CD4-positive, alpha-beta T cell treated with Interleukin-17A for 1 hour (primary cell): ENCODE measurements around the gene FAM8A1.
A peak's percentile ranks its signal among the peaks of the same experiment; 100 is the strongest.

ENCODE experiments used
- DNase-seq: peaks from one replicate; pipeline ENCODE4 v3.0.0-alpha.2; 2020

Gene FAM8A1

DNA sequence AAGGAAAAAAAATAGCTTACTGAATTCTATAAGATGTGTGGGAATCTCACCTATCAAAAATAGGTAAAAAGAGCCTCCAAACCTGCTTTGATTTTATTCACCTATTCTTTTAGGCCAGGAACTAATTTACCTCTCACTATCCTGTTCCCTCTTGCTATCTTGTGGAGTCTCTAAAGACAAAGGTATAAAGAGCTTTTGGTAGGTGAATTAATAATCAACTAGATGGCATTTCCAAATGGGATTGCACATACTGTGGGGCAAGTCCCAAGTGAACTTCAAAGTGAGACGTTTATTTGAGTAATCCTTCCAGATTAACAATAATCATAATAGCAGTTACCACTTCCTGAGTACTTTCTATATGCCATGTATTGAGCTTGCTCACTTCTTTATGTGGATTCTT, 2.8 kb downstream of the FAM8A1 start:
- no peak for DNase-seq

DNA sequence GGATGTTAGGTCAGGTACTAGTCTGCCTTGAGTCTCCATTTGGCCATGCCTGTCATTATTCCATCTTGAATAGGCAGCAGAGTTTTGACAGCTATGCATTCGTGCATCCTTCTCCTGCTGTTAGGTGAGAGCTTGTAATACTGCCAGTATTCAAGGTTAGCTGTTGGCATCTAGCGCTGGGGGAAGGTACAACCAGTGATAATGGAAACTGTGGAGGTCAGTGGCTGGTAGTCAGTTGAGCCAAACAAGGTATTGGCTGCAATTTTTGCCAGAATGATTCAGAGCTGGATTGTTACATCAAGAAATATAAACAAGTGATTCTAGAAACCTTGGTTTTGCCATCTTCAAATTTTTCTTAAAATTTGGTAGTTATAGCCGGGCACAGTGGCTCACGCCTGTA, 6.5 kb downstream of the FAM8A1 start:
- no peak for DNase-seq

DNA sequence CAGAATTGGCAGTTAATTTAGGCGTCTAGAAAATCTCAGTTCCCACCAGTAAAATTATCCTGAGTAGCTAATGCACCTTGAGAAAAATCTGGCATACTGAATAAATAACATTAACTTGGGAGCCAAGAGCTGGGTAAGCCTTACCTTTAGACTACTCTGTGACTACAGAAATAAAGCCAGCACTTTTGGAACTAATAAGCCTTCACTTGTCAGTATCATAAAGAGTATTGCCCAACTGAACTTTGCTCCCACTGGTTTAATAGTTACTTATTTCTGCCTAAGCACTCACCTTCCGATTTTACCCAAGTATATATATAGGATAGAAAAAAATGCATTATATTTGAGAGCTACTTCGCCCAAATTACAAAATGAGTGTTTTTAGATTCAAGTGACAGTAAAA, 10.7 kb downstream of the FAM8A1 start:
- DNase-seq, result no peak

DNA sequence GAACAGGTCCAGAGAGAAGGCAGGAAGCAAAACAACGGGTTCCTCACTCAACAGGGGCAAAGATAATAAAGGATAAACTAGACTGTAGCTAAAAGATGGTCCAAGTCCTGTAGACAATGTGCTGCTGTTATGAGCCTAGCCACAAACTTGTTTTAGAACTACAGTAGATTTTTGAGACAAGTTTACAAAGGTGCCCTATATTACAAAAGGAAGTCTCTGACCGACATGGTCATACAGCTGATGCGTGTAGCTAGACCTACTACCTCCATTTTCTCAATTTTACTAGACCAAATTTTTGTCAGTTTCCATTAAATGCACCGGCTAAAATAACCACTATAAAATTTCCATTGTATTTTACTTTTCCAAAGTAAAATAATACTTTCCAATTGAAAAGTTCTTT, 11.9 kb downstream of the FAM8A1 start:
- DNase-seq, result no peak

DNA sequence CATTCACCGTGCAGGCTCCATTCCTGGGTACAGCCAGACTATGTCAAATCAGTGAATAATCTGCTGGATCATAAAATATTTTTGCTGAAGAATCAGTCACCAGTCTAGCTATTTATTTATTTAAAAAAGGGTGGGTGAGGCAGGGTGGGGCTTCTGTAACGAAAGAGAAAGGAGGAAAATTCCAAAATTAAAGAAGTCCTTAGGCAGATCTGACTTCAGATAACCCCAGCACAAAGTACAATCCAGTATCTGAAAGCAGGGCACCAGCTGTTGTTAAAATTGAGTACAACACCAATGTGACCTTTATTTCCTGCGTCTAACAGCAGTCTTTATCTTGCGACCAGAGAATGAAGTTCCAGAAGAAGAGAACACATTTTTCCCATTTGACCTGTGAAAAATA, 15.7 kb downstream of the FAM8A1 start:
- no peak for DNase-seq

DNA sequence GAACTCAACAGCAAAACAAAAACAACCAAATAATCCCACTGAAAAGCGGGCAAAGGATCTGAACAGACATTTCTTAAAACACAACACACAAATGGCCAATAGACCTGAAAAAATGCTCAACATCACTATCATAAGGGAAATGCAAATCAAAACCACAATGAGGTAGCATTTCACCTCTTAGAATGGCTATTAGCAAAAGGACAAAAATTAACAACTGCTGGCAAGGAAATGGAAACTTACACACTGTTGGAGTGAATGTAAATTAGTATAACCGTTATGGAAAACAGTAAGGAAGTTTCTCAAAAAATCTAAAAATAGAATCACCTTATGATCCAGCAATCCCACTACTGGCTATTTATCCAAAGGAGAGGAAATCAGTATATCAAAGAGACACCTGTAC, 20.9 kb downstream of the FAM8A1 start:
- DNase-seq, result no peak

DNA sequence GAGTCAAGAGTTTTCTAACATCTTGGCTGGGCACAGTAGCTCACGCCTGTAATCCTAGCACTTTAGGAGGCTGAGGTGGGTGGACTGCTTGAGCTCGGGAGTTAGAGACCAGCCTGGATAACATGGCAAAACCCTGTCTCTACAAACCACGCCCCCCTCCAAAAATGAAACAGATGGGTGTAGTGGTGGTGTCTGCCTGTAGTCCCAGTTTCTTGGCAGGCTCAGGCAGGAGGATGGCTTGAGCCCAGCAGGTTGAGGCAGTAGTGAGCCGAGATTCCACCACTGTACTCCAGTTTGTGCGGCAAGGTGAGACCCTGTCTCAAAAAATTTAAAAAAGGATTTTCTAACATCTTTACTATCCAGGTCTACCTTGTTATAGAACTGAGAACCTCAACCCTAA, 22.0 kb downstream of the FAM8A1 start:
- no peak for DNase-seq

DNA sequence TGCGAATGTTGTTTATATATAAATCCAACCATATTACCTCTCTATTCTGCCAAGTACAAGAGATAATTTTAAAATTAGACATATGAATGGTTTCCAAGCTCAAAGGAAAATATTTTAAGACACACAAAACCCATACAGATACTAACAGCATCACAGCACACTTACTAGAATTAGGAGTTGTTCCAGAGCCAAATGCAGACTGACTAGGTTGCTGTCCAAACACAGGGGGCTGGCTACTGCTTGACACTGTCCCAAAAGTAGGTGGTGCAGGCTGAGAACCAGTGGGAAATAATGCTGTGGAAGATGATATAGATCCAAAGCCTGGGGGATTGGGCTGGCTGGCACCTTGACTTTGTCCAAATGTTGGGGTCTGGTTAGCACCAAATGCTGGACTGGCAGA, 24.3 kb downstream of the FAM8A1 start:
- no peak for DNase-seq

DNA sequence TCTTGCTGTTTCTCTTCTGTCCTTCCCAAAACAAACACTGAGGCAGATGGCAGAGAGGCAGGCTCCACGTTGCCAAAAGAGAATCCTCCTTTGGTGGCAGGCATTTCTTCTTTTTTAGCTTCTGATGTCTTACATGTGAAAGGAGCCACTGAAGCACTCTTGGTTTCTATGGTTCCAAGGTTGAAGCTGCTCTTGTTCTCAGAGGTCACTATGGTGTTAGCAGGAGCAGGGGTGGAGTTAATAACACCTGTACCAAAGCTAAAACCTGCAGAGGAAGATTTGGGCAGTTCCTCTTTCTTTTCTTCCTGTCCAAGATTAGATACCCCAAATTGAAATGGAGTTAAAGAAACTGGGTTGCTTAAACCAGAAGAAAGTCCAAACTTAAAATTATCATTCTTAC, 28.8 kb downstream of the FAM8A1 start:
- no peak for DNase-seq

DNA sequence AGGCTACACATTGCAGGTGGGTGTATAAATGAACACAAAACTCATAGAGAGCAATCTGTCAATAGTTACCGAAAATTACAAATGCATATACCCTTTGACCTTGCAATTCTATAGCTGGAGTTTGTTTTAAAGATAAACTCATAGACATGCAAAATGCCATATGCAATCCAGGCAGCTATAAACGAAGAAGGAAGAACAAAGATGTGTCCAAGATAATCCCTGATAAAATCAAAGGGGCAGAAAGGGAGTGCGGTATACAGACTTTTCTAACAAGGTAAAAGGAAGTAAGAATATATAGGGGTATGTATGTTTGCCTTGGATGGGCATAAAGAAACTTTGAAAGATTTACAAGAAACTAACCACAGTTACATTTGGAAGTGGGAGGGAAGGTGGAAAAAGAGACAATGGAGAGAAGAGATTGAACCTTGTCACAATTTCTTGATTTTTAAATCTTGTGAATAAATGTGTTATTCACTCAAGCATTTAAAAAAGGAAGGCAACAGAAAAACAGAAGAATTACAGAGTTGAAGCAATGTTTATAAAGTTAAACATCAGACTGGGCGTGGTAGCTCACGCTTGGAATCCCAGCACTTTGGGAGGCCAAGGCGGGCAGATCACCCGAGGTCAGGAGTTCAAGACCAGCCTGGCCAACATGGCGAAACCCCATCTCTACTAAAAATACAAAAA, 29.9 kb downstream of the FAM8A1 start:
- DNase-seq, result no peak

DNA sequence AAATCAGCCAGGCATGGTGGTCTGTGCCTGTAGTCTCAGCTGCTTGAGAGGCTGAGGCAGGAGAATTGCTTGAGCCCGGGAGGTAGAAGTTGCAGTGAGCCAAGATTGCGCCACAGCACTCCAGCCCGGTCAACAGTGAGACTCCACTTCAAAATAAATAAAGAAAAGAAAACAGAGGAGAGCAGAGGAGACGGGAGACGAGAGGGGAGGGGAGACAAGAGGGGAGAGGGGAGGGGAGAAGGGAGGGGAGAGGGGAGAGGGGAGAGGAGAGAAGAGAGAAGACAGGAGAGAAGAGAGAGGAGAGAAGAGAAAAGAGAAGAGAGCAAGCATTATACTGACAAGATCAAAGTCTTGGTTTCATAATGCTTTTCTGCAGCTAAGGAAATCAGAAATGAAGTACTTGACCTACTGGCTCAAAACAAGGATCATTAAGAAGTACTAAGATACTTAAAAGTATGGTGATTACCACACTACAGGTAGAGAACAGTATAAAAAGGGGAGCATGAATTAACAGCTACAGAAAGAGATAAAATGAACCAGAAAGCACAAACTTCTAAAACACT, 30.5 kb downstream of the FAM8A1 start:
- no peak for DNase-seq

DNA sequence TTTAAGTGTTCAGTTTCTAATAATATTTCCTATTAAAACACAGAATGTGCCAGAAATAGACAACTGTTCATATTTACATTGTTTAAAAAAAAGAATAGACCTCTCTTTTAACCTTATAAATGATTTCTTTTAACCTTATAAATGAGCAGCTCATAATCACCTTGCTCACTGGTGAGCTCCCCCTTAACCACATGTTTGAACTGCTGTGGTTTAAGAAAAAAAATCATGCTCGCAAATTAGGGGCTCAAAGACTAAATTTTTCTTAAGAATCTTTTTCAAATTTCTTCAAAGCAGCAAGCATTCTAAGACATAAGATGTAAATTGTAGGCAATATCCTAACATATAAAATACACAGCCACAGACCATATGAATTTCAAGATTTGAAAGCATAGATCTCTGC, 32.8 kb downstream of the FAM8A1 start:
- DNase-seq, result no peak

DNA sequence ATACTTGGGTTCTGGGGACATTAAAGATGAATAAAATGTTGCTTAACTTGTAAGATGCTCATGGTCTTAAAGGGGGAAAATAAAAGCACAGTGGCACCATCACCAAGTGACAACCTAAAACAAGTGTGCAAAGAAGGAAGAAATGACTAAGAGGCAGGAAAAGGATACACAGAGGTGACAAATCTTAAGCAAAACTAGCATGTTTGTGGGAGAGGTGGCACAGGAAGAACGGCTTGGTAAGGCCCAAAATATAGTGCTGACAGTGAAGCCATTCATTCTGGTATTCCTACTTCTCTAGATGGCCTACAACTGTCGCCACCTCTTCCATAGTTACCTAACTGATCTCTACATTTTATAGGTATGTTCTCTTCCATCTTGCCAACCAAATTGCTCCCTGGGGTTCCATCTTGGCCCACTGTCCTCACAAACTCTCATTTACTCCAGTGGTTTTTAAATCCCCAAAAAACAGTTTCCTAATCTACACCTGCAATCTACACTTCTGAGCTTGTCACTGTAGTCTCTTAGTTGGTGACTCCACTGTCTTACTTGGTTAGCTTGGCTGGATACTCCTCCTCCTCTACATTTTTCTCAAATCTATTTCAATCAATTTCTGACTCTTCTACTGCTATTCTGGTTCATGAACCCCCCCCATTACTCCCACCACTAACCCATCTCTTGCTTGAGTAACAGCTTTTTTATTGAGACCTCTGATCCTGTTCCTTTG, 33.5 kb downstream of the FAM8A1 start:
- peak; percentile 49 for DNase-seq

DNA sequence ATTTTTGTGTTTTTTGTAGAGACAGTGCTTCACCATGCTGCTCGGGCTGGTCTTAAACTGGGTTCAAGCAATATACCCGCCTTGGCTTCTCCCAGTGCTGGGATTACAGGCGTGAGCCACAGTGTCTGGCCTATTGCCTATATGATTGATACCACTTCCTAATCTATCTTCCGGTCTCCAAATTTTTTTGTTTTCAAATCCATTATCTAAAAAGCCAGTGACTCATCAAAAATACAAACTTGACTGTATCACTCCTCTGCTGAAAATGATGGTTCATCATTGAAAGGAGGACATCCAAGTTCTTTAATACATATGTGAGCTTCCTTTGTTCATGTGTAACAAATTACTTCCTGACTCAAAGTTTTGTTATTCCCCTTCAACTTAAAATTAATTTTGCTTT, 35.5 kb downstream of the FAM8A1 start:
- DNase-seq, result no peak

DNA sequence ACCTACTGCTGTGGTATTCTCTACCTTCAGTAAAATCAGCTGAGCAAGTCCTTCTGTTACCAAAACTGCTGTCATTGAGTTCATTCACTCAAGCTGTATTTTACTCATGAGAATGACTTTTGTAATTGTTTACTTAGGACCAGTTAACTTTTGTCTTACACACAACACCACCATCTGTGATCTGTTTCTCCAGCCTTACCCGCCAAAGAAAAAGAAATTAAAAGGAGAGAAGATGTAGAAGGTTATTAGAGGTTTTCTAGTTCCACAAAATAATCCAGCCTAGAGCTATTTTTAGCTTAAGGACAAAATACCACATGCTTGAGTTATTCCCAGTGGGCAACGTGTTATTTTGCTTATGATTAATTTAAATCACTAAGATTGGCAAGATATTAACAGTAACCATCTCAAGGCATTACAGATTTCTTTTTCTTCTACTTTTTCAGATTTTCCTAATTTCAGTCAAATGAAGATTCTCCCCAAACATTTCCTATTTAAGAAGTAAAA, 38.2 kb downstream of the FAM8A1 start:
- DNase-seq, result no peak

DNA sequence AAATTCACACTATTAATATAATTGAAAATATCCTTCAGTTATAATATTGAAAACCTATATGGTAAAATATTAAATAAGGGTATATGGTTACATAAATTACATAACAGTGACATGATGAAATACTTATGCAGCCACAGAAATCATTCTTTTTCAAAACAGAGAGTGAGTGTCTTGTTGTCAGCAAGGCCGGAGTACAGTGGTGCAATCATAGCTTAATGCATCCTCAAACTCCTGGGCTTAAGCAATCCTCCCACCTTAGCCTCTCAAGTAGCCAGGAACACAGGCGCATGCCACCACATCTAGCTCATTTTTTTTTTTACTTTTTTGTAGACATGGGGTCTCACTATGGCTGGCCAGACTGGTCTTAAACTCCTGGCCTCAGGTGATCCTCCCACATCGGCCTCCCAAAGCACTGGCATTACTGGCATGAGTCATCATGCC, 40.4 kb downstream of the FAM8A1 start:
- DNase-seq, result no peak

DNA sequence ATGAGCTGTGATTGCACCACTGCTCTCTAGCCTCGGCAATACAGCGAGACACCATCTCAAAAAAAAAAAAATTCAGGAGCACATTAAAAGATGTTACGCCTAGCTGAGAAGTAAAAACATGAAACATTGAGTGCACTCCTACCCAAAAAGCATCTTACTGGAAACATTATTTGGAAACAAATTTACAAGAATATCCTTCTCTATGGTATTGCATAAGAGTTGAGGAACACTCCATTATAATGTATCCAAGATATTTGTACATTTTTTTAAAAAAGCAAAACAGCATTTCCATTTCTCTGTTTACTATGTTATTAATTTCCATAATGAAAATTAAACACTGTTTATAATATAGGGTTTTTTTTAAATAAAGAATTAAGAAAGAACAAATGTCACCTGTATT, 48.6 kb downstream of the FAM8A1 start:
- no peak for DNase-seq

DNA sequence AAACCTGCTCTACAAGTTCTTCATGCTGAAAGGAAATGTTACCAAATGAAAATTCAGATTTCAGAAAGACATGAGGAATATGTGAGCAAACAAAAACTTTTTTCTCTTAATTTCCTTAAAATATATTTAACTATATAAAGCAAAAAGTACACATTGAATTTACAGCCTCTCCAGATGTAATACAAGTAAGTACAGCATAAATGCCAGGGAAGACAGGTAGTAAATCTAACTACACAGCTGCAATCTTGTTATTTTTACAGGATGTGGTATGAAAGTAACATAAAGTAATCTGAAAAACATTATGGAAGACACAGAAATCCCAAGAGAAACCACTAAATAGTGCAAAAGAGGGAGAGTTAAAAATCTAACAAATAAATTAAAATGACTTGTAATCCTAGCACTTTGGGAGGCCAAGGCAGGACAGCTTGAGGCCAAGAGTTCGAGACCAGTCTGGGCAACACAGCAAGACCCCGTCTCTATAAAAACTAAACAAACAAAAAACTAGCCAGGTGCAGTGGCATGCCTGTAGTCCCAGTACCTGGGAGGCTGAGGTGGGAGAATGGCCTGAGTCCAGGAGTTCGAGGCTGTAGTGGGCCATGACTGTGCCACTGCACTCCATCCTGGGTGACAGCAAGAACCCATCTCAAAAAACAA, 50.7 kb downstream of the FAM8A1 start:
- no peak for DNase-seq

DNA sequence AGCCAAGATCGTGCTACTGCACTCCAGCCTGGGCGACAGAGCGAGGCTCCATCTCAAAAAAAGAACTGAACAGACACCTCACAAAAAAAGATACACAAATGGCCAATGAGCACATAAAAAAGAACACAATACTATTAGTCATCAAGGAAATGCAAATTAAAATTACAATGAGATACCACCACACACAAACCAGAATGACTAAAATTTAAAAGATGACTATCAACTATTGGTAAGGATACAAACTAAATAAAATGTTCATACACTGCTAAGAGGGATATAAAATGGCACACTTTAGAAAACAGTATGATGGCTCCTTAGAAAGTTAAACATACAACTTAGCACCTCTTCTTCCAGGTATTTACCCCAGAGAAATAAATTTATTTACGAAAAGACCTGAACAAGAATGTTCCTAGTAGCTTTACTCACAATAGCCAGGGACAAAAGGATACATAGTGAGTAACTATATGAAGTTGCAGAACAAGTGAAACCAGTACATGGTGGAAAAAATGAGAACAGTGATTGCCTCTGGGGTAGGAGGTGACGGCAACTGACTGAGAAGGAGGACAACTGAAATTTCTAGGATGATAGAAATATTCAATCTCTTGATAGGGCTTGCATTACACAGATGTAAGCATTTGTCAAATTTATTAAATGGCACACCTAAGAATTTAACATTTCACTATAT, 53.2 kb downstream of the FAM8A1 start:
- no peak for DNase-seq

DNA sequence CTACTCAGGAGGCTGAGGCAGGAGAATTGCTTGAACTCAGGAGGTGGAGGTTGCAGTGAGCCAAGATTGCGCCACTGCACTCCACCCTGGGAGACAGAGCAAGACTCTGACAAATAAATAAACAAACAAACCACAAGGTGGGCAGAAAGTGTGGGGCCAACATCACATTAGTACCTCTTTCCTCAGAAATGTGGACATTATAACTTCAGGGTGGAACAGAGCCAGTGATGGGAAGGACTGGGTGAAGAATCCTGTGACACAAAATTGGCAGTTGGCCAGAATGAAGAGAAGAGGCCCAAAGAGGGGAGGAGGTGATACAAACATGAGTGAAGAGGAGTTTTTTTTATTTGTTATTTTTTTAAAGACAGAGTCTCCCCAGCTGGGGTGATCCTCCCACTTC, 56.0 kb downstream of the FAM8A1 start:
- DNase-seq, result no peak

DNA sequence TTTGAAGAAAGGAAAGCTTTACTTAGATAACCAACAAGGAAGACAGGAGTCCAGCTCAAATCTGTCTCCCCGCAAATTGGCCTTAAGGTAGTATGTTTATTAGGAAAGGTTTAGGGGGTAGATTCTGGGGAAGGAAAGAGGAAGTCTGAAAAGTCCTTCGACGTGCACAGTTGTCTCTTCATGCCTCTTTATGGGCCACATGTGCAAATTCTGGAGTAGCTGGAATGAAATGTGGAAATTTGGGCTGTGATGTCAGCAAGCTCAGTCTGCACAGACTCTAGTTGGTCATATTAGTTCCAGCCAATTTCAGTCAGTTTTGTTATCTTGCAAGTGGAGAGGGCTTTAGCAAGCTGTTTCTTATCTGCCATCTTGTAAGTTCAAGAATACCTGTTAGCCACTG, 56.5 kb downstream of the FAM8A1 start:
- DNase-seq, result no peak
